Epithelial cell of esophagus (primary cell): ENCODE measurements around the gene GLOD4.

ENCODE experiments used
- DNase-seq: peaks from one replicate; pipeline ENCODE4 v3.0.0; 2010; ENCODE audit warnings: low read depth
- H3K4me3 ChIP-seq: 2 replicates; pipeline ENCODE4 v1.5.1; 2011; ENCODE audit warnings: mild to moderate bottlenecking, low read length, control low read depth
- CTCF ChIP-seq: IDR thresholded peaks from 2 replicates; pipeline ENCODE4 v1.5.1; 2011; ENCODE audit warnings: low read depth, mild to moderate bottlenecking, low read length, control low read depth, inconsistent platforms; ENCODE audit not compliant: insufficient read depth; ENCODE audit errors: missing control alignments

Gene GLOD4

GRCh38 chr17:795276-795675 is 13.2 kb upstream of the GLOD4 start:
- no peak for TF ChIP-seq CTCF
- H3K4me3 ChIP-seq, result no peak overlapping the region
- no peak for DNase-seq

- no peak overlapping the region for H3K4me3 ChIP-seq
- DNase-seq, result peak; percentile 68
- TF ChIP-seq CTCF, result peak; percentile 77
These were observed 12.8 kb upstream of the GLOD4 start for GRCh38 chr17:794876-795275.

- peak; percentile 46 for DNase-seq
- H3K4me3 ChIP-seq, result no peak overlapping the region
- peak; percentile 14 for TF ChIP-seq CTCF
These were observed 10.2 kb upstream of the GLOD4 start for GRCh38 chr17:792277-792676.

GRCh38 chr17:791829-792228 is 9.7 kb upstream of the GLOD4 start:
- no peak overlapping the region for H3K4me3 ChIP-seq
- no peak for DNase-seq
- no peak for TF ChIP-seq CTCF

GRCh38 chr17:790874-791247 is 8.8 kb upstream of the GLOD4 start:
- peak; percentile 58 for DNase-seq
- peak overlapping the region; percentile 14 for H3K4me3 ChIP-seq

- peak; percentile 99 for DNase-seq
- H3K4me3 ChIP-seq, result peak overlapping the region; percentile 12
These were observed 8.1 kb upstream of the GLOD4 start for GRCh38 chr17:789931-790873.

- DNase-seq, result peak; percentile 81
- peak overlapping the region; percentile 12 for H3K4me3 ChIP-seq
- no peak for TF ChIP-seq CTCF
These were observed 7.2 kb upstream of the GLOD4 start for GRCh38 chr17:789160-789840.

- TF ChIP-seq CTCF, result no peak
- peak; percentile 27 for DNase-seq
- H3K4me3 ChIP-seq, result no peak overlapping the region
These were observed 6.5 kb upstream of the GLOD4 start for GRCh38 chr17:788551-788950.
